Memory B cell (primary cell): ENCODE data around the gene C5orf34.
"Not testable (repeated sequence)": the region's sequence is repeated elsewhere in the genome, so short reads cannot be mapped to it uniquely, and the experiment has no call there.

Experiments used
- ATAC-seq: fragments of 150-1000 bp; cut with Tn5 transposase; 2 replicates; pipeline ENCODE4 v1.10.0; 2021; ENCODE audit warnings: low read depth, mild to moderate bottlenecking, moderate library complexity
- DNase-seq, 2 donors: peaks; one replicate each; pipeline ENCODE4 v3.0.0; 2022; ENCODE audit warnings: low spot score in 2 of 2
- H3K27ac Mint-ChIP-seq: one replicate; pipeline ENCODE4 v1.8.0; 2022; ENCODE audit warnings: mild to moderate bottlenecking, moderate library complexity, mixed read lengths
- H3K27me3 Mint-ChIP-seq: one replicate; pipeline ENCODE4 v1.8.0; 2022; ENCODE audit warnings: mixed read lengths
- H3K36me3 Mint-ChIP-seq: one replicate; pipeline ENCODE4 v1.8.0; 2022; ENCODE audit warnings: mild to moderate bottlenecking, mixed read lengths
- H3K4me1 Mint-ChIP-seq: one replicate; pipeline ENCODE4 v1.8.0; 2022; ENCODE audit warnings: mixed read lengths
- H3K4me3 Mint-ChIP-seq: one replicate; pipeline ENCODE4 v1.8.0; 2022; ENCODE audit warnings: mild to moderate bottlenecking, moderate library complexity, mixed read lengths
- H3K9me3 Mint-ChIP-seq: one replicate; pipeline ENCODE4 v1.8.0; 2022; ENCODE audit warnings: mixed read lengths

Gene C5orf34

DNA sequence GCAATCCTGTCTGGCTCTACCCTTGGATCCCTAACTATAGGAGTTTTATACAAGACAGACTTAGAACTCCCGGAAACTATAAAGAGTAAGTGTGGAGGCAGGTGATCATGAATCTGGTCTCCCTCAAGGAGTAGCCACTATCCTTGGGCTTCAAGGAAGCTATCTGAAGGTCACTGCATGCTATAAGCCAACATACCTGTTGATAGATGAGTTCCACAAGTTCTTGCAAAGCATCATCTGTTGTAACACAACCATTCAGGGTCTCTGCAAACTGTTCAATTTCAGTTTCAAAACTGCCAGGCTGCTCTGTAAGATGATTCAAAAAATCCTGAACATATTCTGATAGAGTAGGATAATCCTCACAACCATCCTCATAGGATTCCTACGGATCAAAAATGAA lies 32.6 kb upstream of the C5orf34 start:
- peaks cover 30% of the 10 kb centered on the region for H3K36me3 Mint-ChIP-seq

DNA sequence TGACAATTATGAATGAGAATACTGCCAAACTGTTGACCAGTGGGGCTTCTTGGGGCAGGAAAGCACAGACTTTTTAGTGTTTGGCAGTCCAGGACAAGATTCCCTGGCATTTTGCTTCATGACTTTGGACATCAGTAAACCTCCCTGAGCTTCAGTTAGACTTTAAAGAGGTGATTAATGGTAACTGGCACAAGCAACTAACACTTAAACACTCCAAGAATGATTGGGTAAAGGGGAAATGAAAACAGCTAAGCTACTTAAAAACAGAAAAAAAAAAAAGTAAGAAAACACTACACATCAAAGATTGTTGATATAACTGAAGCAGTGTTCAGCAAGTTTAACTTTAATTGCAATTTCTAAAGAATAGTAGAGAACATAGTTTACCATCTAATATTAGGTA lies 28.5 kb upstream of the C5orf34 start:
- Mint-ChIP-seq H3K4me1 (peaks cover 7% of the 10 kb centered on the region), H3K4me3 (no peak overlapping the region), H3K9me3 (no peaks in the 10 kb centered on the region), H3K27me3 (no peaks in the 10 kb centered on the region), H3K36me3 (peaks cover 24% of the 10 kb centered on the region), H3K27ac (no peak overlapping the region)
- no peak for DNase-seq
- ATAC-seq: no peak

More for the DNA sequence above, 32.6 kb upstream of the C5orf34 start:
- H3K4me1 Mint-ChIP-seq: peaks cover 8% of the 10 kb centered on the region
- no peak overlapping the region for H3K27ac Mint-ChIP-seq
- ATAC-seq: no peak
- no peaks in the 10 kb centered on the region for H3K27me3 Mint-ChIP-seq
- no peaks in the 10 kb centered on the region for H3K9me3 Mint-ChIP-seq
- no peak for DNase-seq
- no peak overlapping the region for H3K4me3 Mint-ChIP-seq

GRCh38 chr5:43540746-43541145 lies 25.8 kb upstream of the C5orf34 start:
- H3K36me3 Mint-ChIP-seq: peaks cover 22% of the 10 kb centered on the region
- no peak for DNase-seq
- H3K9me3 Mint-ChIP-seq: no peaks in the 10 kb centered on the region
- H3K4me3 Mint-ChIP-seq: no peak overlapping the region
- H3K4me1 Mint-ChIP-seq: peaks cover 7% of the 10 kb centered on the region
- ATAC-seq: no peak
- no peaks in the 10 kb centered on the region for H3K27me3 Mint-ChIP-seq
- H3K27ac Mint-ChIP-seq: no peak overlapping the region

DNA sequence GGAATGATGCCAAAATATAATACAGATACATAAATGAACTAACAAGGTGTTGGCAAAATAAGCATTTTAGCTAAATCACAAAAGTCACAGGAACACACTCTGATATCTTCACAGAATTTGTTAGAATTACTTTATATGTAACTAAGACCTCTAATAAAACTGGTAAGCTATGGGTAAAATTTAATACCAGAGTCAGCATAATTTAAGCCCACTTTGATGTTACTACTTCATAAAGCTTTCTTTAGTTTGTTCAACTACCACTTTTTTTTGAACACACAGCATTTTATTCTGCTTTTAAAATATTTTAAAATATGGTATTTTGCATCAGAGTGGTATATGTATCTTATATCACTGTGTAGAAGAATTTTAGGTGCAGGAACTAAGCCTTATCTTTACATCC lies 22.0 kb upstream of the C5orf34 start:
- Mint-ChIP-seq H3K36me3 (peaks cover 25% of the 10 kb centered on the region), H3K4me1 (peaks cover 7% of the 10 kb centered on the region), H3K4me3 (no peak overlapping the region), H3K27ac (no peak overlapping the region), H3K27me3 (no peaks in the 10 kb centered on the region), H3K9me3 (no peaks in the 10 kb centered on the region)
- ATAC-seq (no peak), DNase-seq (no peak)

GRCh38 chr5:43533646-43534045 lies 18.7 kb upstream of the C5orf34 start:
- H3K9me3 Mint-ChIP-seq: no peaks in the 10 kb centered on the region
- ATAC-seq: no peak
- H3K4me3 Mint-ChIP-seq: no peak overlapping the region
- no peaks in the 10 kb centered on the region for H3K27me3 Mint-ChIP-seq
- no peak for DNase-seq
- H3K27ac Mint-ChIP-seq: no peak overlapping the region
- H3K36me3 Mint-ChIP-seq: peaks cover 28% of the 10 kb centered on the region
- peaks cover 1% of the 10 kb centered on the region for H3K4me1 Mint-ChIP-seq

- H3K9me3 Mint-ChIP-seq: no peaks in the 10 kb centered on the region
- H3K4me3 Mint-ChIP-seq: no peak overlapping the region
- no peaks in the 10 kb centered on the region for H3K27me3 Mint-ChIP-seq
- ATAC-seq (no peak), DNase-seq (no peak)
- peaks cover 30% of the 10 kb centered on the region for H3K36me3 Mint-ChIP-seq
- no peaks in the 10 kb centered on the region for H3K4me1 Mint-ChIP-seq
- no peak overlapping the region for H3K27ac Mint-ChIP-seq
Measured at GRCh38 chr5:43530648-43531047, 15.7 kb upstream of the C5orf34 start.

GRCh38 chr5:43523662-43524072 lies 8.7 kb upstream of the C5orf34 start:
- no peak overlapping the region for H3K27ac Mint-ChIP-seq
- peaks cover 2% of the 10 kb centered on the region for H3K4me1 Mint-ChIP-seq
- DNase-seq: no peak
- H3K9me3 Mint-ChIP-seq: no peaks in the 10 kb centered on the region
- no peak for ATAC-seq
- H3K36me3 Mint-ChIP-seq: peaks cover 15% of the 10 kb centered on the region
- H3K27me3 Mint-ChIP-seq: no peaks in the 10 kb centered on the region
- H3K4me3 Mint-ChIP-seq: no peak overlapping the region

DNA sequence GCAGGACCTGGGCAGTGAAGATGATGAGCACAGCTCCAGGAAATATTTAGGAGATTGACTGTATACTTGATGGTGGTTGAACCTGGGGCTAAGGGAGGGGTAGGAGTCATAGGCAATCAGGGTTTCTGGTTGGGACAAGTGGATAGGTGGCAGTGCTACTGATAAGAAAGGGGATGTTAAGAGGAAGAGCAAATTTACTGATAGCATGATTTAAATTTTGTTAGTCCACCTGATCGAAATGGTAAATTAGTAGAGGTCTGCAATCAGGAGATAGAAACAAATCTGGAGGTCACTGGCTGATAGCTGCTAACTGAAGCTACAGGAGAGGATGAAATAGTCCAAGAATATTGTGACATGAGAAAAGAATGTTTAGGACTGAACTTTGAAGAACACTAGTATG lies 5.7 kb upstream of the C5orf34 start:
- H3K9me3 Mint-ChIP-seq: no peaks in the 10 kb centered on the region
- ATAC-seq (no peak), DNase-seq (no peak)
- no peaks in the 10 kb centered on the region for H3K27me3 Mint-ChIP-seq
- H3K27ac Mint-ChIP-seq: peak overlapping the region; percentile 6
- H3K4me3 Mint-ChIP-seq: no peak overlapping the region
- peaks cover 2% of the 10 kb centered on the region for H3K4me1 Mint-ChIP-seq
- H3K36me3 Mint-ChIP-seq: peaks cover 7% of the 10 kb centered on the region

DNA sequence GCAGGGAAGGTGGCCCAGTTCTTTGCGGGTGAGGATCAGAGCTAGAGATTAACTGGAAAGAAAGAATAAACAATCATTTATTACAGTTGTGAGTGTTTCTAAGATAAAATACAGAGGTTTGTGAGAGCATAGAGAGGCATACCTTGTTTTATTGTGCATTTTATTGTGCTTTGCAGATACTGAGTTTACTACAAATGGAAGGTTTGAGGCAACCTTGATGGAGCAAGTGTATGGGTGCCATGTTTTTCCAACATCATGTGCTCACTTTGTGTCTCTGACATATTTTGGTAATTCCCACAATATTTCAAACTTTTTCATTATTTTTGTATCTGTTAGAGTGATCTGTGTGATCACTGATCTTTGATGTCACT lies 715 bp upstream of the C5orf34 start:
- no peak for DNase-seq
- Mint-ChIP-seq H3K27ac (no peak overlapping the region), H3K9me3 (no peaks in the 10 kb centered on the region), H3K4me3 (peak overlapping the region; percentile 87), H3K27me3 (no peaks in the 10 kb centered on the region), H3K4me1 (peaks cover 10% of the 10 kb centered on the region), H3K36me3 (no peaks in the 10 kb centered on the region)
- ATAC-seq: no peak

DNA sequence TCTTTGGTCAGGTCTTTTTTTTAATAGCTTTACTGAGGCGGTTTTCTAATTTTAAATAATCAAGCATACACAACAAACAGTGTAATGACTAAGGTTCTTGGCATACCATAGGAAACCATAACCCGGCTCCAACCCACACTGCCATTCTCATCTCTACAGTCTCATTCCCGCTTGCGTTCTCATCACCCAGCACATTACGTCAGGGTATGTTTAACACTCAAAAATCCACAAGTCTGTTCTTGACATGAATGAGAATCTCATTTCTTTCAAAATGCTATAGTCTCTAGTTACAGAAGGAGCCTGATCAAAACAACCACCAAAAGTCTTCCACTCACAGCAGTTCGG lies 505 bp downstream of the C5orf34 start:
- H3K4me3 Mint-ChIP-seq: peak overlapping the region; percentile 87
- peak overlapping the region; percentile 85 for H3K27ac Mint-ChIP-seq
- no peaks in the 10 kb centered on the region for H3K36me3 Mint-ChIP-seq
- DNase-seq (no peak), ATAC-seq (peak; percentile 25)
- peaks cover 10% of the 10 kb centered on the region for H3K4me1 Mint-ChIP-seq
- no peaks in the 10 kb centered on the region for H3K9me3 Mint-ChIP-seq
- no peaks in the 10 kb centered on the region for H3K27me3 Mint-ChIP-seq

- no peak for ATAC-seq
- Mint-ChIP-seq H3K36me3 (no peaks in the 10 kb centered on the region), H3K27me3 (no peaks in the 10 kb centered on the region), H3K4me1 (peaks cover 10% of the 10 kb centered on the region), H3K9me3 (no peaks in the 10 kb centered on the region), H3K27ac (peak overlapping the region; percentile 85), H3K4me3 (peak overlapping the region; percentile 87)
- no peak for DNase-seq
Measured at GRCh38 chr5:43514025-43514424, 923 bp downstream of the C5orf34 start.

- H3K4me3 Mint-ChIP-seq, H3K4me1 Mint-ChIP-seq, ATAC-seq, H3K36me3 Mint-ChIP-seq, H3K27me3 Mint-ChIP-seq, H3K9me3 Mint-ChIP-seq, H3K27ac Mint-ChIP-seq, DNase-seq: not testable (repeated sequence)
Measured at GRCh38 chr5:43511062-43511461, 3.9 kb downstream of the C5orf34 start.

- H3K27ac Mint-ChIP-seq: no peak overlapping the region
- peaks cover 2% of the 10 kb centered on the region for H3K36me3 Mint-ChIP-seq
Measured at GRCh38 chr5:43498581-43498980, 16.4 kb downstream of the C5orf34 start.

DNA sequence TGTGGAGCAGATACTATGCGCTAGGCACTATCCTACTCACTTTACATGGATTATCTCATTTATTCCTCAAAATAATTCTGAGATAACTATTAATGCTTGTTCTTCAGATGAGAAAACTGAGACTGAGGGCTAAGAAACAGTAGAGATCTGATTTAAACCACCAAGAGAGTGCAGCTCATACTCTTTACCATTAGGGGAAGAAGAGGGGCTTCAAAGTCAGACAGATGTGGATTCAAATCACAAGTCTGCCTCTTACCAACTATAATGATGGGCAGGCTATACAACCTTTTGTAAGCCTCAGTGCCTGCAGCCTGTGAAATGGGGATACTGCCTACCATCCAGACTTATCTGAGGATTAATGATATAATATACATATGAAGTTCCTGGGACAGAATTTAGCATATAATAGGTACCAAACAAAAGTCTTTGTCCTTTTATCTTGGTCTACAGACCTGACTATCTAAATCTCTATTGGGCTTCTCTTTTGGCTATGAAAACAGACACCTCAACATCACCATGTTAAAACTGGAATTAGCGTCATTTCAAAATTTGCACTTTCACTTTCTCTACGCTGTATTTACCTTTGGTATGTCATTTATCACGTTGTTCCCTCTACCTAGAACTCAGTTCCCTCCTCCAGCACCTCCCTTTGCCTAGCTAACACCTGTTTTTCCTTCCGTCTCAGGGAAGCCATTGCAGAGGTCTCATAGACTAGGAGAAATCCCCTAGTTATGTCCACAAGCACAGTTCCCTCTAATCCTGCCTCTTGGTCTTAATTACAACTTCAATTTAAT lies 17.4 kb downstream of the C5orf34 start:
- ATAC-seq (peak; percentile 24), DNase-seq (no peak)
- peak overlapping the region; percentile 54 for H3K4me3 Mint-ChIP-seq
- H3K36me3 Mint-ChIP-seq: peaks cover 2% of the 10 kb centered on the region
- no peak overlapping the region for H3K27ac Mint-ChIP-seq
- H3K27me3 Mint-ChIP-seq: no peaks in the 10 kb centered on the region
- H3K9me3 Mint-ChIP-seq: no peaks in the 10 kb centered on the region
- H3K4me1 Mint-ChIP-seq: no peaks in the 10 kb centered on the region

More at GRCh38 chr5:43498581-43498980, 16.4 kb downstream of the C5orf34 start:
- DNase-seq (no peak), ATAC-seq (no peak)
- H3K4me1 Mint-ChIP-seq: no peaks in the 10 kb centered on the region
- H3K4me3 Mint-ChIP-seq: no peak overlapping the region
- H3K9me3 Mint-ChIP-seq: no peaks in the 10 kb centered on the region
- H3K27me3 Mint-ChIP-seq: no peaks in the 10 kb centered on the region

- no peak for DNase-seq
- Mint-ChIP-seq H3K4me1 (no peaks in the 10 kb centered on the region), H3K27me3 (no peaks in the 10 kb centered on the region), H3K27ac (no peak overlapping the region), H3K36me3 (no peaks in the 10 kb centered on the region), H3K4me3 (no peak overlapping the region), H3K9me3 (no peaks in the 10 kb centered on the region)
- ATAC-seq: no peak
Measured at GRCh38 chr5:43491326-43491725, 23.6 kb downstream of the C5orf34 start.
